ENCODE measurements around the gene SLFN14.
"Not testable (repeated sequence)": the region's sequence is repeated elsewhere in the genome, so short reads cannot be mapped to it uniquely, and the experiment has no call there.

SLFN14 gene

DNA sequence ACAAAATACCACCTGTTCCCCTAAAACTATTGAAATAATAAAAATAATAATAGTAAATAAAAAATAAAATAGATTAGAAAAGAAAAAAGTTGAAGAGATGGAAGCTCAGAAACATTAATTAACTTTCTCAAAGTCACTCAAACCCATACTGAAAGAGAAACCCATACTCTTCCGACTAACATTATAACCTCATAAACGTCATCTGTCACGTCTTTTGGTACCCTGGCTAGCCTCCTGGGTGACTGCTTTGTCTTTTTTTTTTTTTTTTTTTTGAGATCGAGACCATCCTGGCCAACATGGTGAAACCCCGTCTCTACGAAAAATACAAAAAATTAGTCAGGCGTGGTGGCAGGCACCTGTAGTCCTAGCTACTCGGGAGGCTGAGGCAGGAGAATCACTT is 30.8 kb downstream of the SLFN14 start:
- no peak overlapping the region for H3K27ac ChIP-seq

DNA sequence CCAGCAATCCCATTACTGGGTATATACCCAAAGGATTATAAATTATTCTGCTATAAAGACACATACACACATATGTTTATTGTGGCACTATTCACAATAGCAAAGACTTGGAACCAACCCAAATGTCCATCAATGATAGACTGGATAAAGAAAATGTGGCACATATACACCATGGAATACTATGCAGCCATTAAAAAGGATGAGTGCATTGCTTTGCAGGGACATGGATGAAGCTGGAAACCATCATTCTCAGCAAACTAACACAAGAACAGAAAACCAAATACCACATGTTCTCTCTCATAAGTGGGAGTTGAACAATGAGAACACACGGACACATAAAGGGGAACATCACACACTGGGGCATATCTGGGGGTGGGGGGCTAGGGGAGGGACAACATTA is 31.3 kb downstream of the SLFN14 start:
- not testable (repeated sequence) for DNase-seq (ENCODE audit: low read depth, low spot score); H3K27ac ChIP-seq

More for the DNA sequence above, 30.8 kb downstream of the SLFN14 start:
- no peak for DNase-seq (ENCODE audit: low read depth, low spot score)

DNA sequence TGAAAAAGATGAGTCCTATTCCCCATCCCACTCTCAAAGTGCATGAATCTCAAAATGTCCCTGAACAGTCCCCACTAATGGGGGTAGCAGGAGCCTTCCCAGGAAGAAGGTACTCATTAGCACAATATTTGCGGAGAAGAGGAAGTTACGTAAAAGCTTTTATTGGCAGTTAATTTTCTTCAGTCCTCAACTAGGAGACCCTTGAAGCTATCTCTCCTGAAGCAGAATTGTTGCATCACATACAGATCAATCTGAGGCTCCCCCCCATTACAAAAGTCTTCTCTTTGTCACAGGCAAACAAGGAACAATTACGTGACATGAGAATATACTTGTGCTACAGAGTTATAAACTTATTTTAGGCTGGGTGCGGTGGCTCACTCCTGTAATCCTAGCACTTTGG is 37.3 kb downstream of the SLFN14 start:
- H3K27ac ChIP-seq, result no peak overlapping the region
- no peak for DNase-seq (ENCODE audit: low read depth, low spot score)

DNA sequence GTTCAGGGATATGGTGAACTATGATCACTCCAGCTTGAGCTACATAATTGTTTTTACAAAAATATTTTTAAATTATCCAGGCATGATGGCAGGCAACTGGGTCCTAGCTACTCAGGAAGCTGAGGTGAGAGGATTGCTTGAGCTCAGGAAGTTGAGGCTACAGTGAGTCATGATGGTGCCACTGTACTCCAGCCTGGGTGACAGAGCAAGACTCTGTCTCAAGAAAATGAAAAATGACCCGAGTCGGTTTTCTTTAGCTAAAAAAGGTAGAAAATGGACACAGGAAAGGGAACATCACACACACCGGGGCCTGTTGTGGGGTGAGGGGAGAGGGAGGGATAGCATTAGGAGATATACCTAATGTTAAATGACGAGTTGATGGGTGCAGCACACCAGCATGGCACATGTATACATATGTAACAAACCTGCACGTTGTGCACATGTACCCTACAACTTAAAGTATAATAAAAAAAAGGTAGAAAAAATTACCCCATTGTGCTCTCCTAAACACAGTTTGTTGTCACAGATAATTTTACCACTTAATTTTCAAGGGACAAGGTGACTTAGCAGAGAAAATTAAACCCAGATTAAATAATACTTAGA is 38.9 kb downstream of the SLFN14 start:
- DNase-seq (ENCODE audit: low read depth, low spot score), result not testable (repeated sequence)

DNA sequence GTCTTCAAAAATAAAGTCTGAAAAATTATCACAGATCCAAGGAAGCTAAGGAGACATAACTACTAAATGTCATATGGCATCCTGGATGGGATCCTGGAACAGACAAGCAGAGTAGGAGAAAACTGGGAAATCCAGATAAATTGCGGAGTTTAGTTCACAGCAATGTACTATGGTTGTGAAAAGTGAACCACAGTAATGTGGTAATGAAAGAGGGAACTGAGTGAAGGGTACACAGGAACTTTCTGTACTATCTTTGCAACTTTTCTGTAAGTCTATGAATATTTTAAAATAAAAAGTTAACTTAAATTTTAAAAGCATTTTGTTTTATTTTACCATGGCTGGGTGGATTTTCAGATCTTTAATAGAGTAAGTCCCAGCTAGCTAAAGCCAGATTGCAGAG is 39.5 kb downstream of the SLFN14 start:
- no peak overlapping the region for H3K27ac ChIP-seq
- DNase-seq (ENCODE audit: low read depth, low spot score), result no peak

More for the DNA sequence above, 38.9 kb downstream of the SLFN14 start:
- not testable (repeated sequence) for H3K27ac ChIP-seq

DNA sequence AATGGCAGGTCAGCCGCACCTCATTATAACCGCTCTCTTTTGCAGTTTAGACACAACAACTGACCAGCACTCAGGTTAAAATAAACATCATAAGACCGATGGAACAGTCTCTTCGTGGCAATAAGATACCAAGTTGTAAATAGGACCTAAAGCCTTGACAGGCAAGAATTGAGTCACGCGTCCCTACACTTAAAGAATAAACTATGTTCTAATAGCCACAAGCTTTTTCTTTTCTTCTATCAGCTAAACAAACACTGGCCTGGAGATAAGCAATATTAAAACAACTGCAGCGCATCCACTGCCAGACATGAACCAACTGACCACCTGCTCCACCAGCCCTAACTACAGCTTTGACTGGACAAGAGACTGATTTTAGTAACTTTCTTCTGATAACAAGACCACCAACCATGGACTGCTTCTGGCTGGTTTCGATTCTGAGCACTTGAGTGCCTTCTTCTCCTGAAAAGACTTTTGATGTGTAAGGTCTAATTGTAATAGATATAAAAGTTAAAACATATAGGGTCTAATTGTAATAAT is 40.6 kb downstream of the SLFN14 start:
- H3K27ac ChIP-seq, result no peak overlapping the region
- no peak for DNase-seq (ENCODE audit: low read depth, low spot score)

DNA sequence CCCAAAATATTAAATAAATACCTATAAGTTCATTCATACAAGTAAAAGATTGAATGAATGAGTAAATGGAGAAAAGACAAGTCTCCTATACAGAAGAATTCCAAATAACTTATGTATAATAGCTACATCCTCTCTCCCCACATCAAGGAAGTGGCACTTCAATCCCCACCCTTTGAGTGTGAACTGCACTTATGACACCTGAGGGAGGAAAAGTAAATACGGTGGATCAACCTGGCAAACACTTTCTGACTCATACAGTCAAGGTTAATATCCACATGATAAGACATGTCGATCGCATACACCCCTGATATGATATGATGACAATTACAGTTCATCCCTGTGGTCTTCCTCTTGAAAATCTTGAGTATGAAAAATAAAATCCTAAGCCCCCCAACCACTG is 41.2 kb downstream of the SLFN14 start:
- peak; percentile 45 for DNase-seq (ENCODE audit: low read depth, low spot score)
- no peak overlapping the region for H3K27ac ChIP-seq

DNA sequence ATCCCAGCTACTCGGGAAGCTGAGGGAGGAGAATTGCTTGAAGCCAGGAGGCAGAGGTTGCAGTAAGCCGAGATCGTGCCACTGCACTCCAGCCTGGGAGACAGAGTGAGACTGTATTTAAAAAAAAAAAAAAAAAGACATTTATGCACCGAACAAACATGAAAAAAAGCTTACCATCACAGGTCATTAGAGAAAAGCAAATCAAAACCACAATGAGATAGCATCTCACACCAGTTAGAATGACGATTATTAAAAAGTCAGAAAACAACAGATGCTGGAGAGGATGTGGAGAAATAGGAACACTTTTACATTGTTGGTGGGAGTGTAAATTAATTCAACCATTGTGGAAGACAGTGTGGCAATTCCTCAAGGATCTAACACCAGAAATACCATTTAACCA is 42.2 kb downstream of the SLFN14 start:
- H3K27ac ChIP-seq; DNase-seq (ENCODE audit: low read depth, low spot score): not testable (repeated sequence)

DNA sequence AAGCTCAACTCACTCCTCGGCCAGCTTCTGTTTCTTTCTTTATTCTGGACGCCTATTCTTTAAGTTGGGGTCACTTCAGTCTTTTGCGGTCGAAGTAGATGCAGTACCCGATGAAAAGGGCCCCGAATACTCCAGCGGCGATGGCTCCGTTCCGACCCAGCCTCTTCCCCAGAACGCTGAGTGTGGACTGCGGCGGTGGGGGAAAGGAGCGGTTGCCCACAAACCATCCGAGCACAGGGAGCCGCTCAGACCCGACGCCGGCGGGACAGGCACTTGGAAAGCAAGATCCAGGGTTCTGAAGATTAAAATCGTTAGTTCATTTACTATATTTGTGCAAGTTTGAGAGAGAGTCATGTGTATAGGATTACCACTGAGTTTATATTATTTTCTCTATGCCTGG is 45.6 kb downstream of the SLFN14 start:
- H3K27ac ChIP-seq, result no peak overlapping the region
- no peak for DNase-seq (ENCODE audit: low read depth, low spot score)

DNA sequence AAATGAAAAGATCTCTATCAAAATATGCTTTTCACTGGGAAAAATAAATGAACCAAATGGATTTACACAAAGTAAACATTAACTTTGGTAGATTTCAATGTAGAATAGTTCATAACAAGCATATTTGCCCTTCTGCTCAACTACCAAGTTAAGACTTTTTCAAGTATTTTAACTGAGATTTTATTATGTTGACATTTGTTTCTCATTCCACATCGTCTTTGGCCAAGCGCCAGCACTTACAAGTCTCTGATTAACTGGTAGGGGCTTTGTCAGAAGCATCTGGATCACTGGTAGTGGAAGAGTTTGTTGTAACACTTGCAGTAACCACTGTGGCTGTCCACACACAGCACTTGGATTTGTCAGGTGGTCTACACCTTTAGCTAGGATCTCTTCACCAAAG is 46.1 kb downstream of the SLFN14 start:
- no peak for DNase-seq (ENCODE audit: low read depth, low spot score)
- H3K27ac ChIP-seq, result no peak overlapping the region
